ENCODE data around the gene PKD1L1.

The PKD1L1 gene

GRCh38 chr7:47788083-47788482, 160.2 kb downstream of the PKD1L1 start:
- DNase-seq = no peak

GRCh38 chr7:47787249-47788069, 160.8 kb downstream of the PKD1L1 start:
- no peak for DNase-seq

- DNase-seq = no peak
Observed at GRCh38 chr7:47786557-47787248, 161.6 kb downstream of the PKD1L1 start.

GRCh38 chr7:47785923-47786556, 162.2 kb downstream of the PKD1L1 start:
- DNase-seq = no peak

GRCh38 chr7:47783456-47784223, 164.6 kb downstream of the PKD1L1 start:
- DNase-seq = no peak

GRCh38 chr7:47782792-47783191, 165.5 kb downstream of the PKD1L1 start:
- no peak for DNase-seq

GRCh38 chr7:47782022-47782421, 166.2 kb downstream of the PKD1L1 start:
- DNase-seq = no peak

GRCh38 chr7:47780555-47780954, 167.7 kb downstream of the PKD1L1 start:
- DNase-seq = no peak

- DNase-seq = no peak
Observed at GRCh38 chr7:47779341-47779771, 168.9 kb downstream of the PKD1L1 start.

- DNase-seq = no peak
Observed at GRCh38 chr7:47778153-47778661, 170.1 kb downstream of the PKD1L1 start.

- no peak for DNase-seq
Observed at GRCh38 chr7:47777531-47778152, 170.6 kb downstream of the PKD1L1 start.

GRCh38 chr7:47776335-47776734, 171.9 kb downstream of the PKD1L1 start:
- DNase-seq = no peak

GRCh38 chr7:47775238-47775637, 173.0 kb downstream of the PKD1L1 start:
- no peak for DNase-seq

GRCh38 chr7:47772492-47772891, 175.8 kb downstream of the PKD1L1 start:
- DNase-seq = no peak

GRCh38 chr7:47771990-47772360, 176.3 kb downstream of the PKD1L1 start:
- no peak for DNase-seq

GRCh38 chr7:47771336-47771989, 176.8 kb downstream of the PKD1L1 start:
- no peak for DNase-seq

- DNase-seq = no peak
Observed at GRCh38 chr7:47766126-47766525, 182.1 kb downstream of the PKD1L1 start.

- DNase-seq = no peak
Observed at GRCh38 chr7:47765373-47765979, 182.8 kb downstream of the PKD1L1 start.

GRCh38 chr7:47764746-47765145, 183.5 kb downstream of the PKD1L1 start:
- DNase-seq = no peak

- no peak for DNase-seq
Observed at GRCh38 chr7:47763063-47763974, 184.9 kb downstream of the PKD1L1 start.

Measured in activated CD4-positive, alpha-beta T cell treated with anti-CD3 and anti-CD28 coated beads, Interleukin-2, amount 50 U/mL, for 16 hours (primary cell).